KBM-7 (cell line): ENCODE measurements around the gene PATZ1.
A peak's percentile ranks its signal among the peaks of the same experiment; 100 is the strongest.
"Not testable (repeated sequence)": the region's sequence is repeated elsewhere in the genome, so short reads cannot be mapped to it uniquely, and the experiment has no call there.

Experiments
- DNase-seq: peaks from one replicate; pipeline ENCODE4 v3.0.0-alpha.2; 2015
- in situ Hi-C: fragments of 300-500 bp; cut with MboI; formaldehyde crosslinking; loops from 2 replicates; pipeline ENCODE4 v1.14.3; 2020; ENCODE audit warnings: low sequenced_read_pairs, low pct_unique_long_range_greater_than_20kb, mixed read lengths

Gene PATZ1

GRCh38 chr22:31326877-31327276 is 19.3 kb downstream of the PATZ1 start:
- in situ Hi-C loops: no loop called here
- DNase-seq: no peak

GRCh38 chr22:31323578-31324550 is 22.3 kb downstream of the PATZ1 start:
- no peak for DNase-seq
- in situ Hi-C loops: no loop called here

DNA sequence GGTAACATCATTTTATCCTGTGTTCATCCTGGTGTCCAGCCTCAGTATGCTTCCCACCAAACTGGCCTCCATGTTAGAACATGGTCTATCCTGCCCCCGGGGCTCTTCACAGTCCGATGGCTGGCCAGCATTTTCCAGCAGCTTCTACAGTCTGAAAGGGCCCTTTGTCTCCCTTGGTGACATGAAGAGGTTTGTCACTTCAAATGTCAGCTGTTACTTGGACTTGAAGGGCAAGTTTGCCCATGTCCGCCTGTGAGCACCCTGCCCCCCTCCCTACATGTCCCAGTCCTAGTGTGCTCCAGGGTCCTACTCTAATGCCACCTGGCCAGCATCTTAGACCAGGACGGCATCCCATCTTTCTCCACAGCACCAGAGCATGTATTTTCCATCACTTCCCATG is 24.7 kb downstream of the PATZ1 start:
- in situ Hi-C loops: no loop called here
- no peak for DNase-seq

- in situ Hi-C loops, DNase-seq: not testable (repeated sequence)
Observed at GRCh38 chr22:31314220-31314619, 31.9 kb downstream of the PATZ1 start.

DNA sequence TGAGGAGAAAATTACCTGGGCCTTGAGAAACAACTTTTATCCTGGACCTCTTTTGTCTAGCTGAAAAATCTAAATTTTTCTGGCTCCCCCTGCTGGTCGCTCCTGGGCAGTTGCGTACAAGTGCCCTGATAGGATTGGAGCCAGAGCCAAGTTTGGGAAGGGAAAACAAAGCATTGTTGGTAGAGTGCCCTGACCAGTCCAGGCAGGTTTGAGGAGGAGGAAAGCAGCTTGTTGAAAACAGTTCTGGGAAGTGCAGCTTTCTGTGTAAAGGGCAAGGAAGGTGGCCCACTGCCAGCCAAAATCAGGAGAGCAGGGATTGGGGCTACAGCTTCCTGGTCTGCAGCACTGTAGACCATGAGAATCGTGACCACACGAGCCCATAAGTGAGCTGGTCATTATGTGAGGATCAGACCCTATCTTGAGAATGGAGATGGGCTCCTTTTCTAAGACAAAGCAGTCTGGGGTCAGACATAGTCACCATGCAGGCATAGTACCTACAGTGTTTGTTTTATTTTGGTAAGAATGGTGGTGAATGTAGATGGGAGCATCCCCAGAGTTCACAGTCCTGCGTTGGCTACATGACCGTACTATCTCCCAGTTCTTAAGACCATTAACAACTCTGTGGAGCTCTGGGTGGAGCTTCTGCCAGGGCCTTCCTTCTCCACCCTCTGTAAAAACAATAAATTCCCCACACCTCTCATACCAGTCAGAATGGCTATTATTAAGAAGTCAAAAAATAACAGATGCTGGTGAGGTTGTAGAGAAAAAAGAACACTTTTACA is 32.6 kb downstream of the PATZ1 start:
- in situ Hi-C loops: no loop called here
- peak; percentile 62 for DNase-seq

DNA sequence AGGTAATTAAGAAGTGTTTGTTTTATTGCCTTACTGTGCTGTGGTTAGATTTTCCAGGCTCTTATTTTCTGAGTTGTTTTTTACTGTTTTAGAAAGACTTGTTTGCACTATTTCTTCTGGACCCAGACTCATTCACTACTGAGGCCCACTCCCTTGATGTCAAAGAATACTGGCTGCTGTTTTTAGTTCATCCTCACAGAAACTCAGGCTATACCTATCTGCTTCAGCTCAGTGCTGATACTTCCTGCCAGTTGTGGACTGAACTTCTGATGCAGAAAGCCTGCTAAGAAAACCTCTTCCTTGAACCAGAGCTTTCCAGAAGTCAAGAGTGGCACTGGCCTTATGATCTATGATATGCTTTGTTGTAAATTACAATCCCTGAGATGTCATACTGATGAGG is 38.0 kb downstream of the PATZ1 start:
- in situ Hi-C loops: no loop called here

DNA sequence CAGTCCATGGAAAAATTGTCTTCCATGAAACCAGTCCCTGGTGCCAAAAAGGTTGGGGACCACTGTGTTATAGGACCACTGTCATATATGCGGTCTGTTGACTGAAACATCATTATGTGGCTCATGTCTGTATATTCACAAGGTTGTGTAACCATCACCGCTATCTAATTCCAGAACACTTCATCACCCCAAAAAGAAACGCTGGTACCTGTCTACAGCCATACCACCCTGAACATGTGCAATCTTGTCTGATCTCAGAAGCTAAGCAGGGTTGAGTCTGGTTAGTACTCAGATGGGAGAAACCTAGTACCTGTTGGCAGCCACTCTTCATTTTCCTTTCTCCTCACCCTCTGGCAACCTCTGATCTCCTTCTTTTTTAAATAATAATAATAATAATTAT is 41.0 kb downstream of the PATZ1 start:
- in situ Hi-C loops: no loop called here

More for the DNA sequence above, 38.0 kb downstream of the PATZ1 start:
- DNase-seq: no peak

GRCh38 chr22:31302537-31302936 is 43.6 kb downstream of the PATZ1 start:
- no peak for DNase-seq
- in situ Hi-C loops: no loop called here

More for the DNA sequence above, 41.0 kb downstream of the PATZ1 start:
- DNase-seq: no peak

DNA sequence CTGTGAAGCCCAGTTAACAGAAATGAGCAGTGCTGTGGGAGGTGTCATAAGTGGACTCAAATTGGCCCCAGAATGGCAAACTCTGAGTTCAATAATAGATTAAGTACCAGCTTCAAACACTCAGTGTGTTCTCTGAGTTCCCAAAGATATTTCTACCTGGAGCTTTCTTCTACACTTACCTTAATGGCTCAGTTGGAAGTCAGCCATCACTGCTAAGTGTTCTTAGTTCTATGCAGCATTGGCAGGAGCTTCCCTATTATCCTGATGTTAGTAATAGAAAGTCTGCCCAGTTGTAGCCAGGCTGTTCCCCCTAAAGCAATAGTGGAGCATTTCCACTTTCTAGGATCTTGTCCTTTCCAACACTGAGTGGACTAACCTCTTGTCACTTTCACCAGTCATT is 44.1 kb downstream of the PATZ1 start:
- DNase-seq: no peak

DNA sequence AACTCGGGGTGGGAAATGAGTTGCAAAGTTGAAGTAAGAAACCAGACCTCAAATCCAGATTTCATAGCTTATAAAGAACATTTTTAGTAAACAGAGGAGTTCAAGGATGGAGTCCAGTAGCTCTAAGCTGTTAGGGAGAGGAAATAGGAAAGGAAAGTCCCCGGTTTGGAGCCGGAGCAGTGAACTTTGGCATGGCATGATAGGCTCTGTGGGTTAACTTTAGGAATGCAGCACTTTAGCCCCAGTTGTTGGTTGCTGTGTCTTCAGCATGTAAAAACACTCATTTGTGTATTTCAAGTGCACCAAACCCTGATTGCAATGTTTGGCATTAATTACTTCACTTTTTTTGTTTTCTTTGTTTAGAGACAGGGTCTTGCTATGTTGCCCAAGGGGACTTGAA is 45.2 kb downstream of the PATZ1 start:
- in situ Hi-C loops: no loop called here

More for the DNA sequence above, 44.1 kb downstream of the PATZ1 start:
- in situ Hi-C loops: no loop called here

GRCh38 chr22:31295831-31296657 is 50.1 kb downstream of the PATZ1 start:
- in situ Hi-C loops: no loop called here
- no peak for DNase-seq

More for the DNA sequence above, 45.2 kb downstream of the PATZ1 start:
- no peak for DNase-seq

DNA sequence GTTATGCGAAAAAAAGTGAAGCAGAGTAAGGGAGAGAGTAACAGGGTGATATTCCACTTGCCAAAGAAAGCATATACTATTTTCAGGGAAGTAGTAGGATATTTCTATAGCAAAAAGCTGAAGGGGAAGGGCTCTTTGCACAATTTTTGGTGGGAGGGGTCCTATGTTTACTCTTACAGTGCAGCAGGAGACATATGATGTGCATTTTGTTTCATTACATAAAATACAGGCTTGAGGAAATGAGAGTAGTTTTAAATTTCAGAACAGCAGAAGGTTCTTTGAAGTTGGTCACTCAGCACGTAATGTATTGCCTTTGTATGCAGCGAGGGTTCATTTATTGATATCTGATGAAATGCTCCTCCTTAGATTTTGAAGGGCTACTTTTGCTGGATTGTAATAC is 50.8 kb downstream of the PATZ1 start:
- DNase-seq: no peak
- in situ Hi-C loops: no loop called here

DNA sequence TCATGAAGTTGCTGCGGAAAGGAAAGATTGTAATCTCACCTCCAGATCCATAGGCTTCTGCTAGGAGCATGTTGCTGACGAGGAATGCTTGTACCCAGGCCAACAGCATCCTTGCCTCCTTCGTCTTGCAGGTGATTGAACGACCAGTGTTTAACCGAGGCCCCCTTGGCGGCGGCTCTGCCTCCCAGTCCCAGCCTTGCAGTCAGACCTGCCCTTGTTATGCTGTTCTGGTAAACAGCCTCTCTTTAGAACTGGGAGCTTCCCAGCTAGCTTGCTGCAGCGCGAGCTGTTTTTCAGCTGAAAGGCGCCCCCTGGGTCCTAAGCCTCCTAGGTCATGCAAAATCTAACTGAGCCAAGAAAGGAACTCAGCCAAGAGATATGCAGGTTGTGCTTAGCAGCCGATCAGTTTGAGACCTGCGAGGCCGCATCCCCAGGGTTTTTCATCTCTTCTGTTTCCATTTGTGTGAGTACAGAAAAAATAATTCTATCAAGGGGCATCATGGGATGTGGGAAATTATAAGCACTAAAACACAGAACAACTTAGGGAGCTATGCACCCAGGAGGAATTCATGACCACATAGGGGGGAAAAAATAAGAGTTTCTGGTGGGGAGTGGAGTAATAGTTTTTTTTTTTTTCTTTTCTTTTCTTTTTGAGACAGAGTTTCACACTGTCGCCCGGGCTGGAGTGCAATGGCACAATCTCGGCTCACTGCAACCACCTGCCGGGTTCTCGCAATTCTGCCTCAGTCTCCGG is 53.7 kb downstream of the PATZ1 start, which contains the start of gene PIK3IP1:
PIK3IP1 (minus strand) TSS at position 253 of the 754 bp plus-strand sequence; CDS start at position 109, 144 bp downstream.
- in situ Hi-C loops: no loop called here
- DNase-seq: peak; percentile 80

- no peak for DNase-seq
- in situ Hi-C loops: no loop called here
Observed at GRCh38 chr22:31291481-31292235, 54.5 kb downstream of the PATZ1 start.

- in situ Hi-C loops: no loop called here
- peak; percentile 92 for DNase-seq
Observed at GRCh38 chr22:31290494-31291471, 55.4 kb downstream of the PATZ1 start.

- in situ Hi-C loops: no loop called here
- no peak for DNase-seq
Observed at GRCh38 chr22:31289344-31289743, 56.8 kb downstream of the PATZ1 start.
